ENCODE results near the gene TFDP1.

Gene TFDP1

DNA sequence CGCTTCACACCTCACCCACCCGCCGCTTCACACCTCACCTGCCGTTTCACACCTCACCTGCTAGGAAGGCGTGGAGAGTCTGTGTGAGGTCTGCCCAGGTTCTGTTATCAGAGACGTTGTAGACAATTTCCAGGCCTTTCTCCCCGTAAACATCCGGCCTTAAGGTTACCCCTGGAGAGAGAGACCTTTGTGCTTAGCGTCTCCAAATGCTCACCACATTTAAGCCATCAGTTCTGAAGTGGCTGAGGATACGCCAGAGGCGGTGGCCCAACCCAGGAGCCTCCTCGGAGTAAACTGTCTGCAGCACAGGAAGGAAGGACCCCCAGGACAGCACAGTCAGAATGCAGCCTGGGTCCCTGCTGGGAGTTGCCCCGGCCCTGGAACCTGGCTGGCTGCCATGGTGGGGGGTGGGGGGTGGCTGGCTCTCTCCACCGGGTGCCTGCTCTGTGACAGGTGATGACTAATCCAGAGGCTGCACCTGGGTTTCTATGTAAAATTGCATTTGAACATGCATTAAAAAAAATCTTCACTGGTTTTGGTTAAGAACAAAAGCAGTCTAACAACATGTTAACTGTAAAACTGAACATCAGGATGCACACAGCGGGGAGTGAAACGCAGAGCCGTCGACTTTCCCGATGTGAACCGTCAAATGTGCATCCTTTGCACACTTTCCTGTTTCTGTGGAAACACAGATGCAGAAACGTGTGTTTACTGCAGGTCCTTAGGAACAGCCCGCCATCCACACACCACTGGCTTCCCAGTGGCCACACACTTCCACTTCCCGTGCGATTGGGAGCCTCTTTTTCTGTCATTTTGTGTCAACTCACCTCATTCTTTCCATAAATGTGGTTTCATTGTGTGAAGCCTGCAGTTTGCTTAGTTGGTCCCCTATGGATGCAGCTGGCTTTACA is 69.0 kb downstream of the TFDP1 start:
- Mint-ChIP-seq H3K36me3 (ENCODE audit: low read depth) (peaks cover 6% of the 10 kb centered on the region), H3K27ac (peak overlapping the region in 1 of 3 experiments; percentile 71), H3K4me3 (no peak overlapping the region), H3K4me1 (peaks cover 11% of the 10 kb centered on the region), H3K9me3 (no peaks in the 10 kb centered on the region), H3K27me3 (ENCODE audit: low read depth) (no peaks in the 10 kb centered on the region)
- TF ChIP-seq CTCF (IDR thresholded peaks at IDR 0.05; ENCODE audit: unreplicated experiment in 3 of 3) = no peak

DNA sequence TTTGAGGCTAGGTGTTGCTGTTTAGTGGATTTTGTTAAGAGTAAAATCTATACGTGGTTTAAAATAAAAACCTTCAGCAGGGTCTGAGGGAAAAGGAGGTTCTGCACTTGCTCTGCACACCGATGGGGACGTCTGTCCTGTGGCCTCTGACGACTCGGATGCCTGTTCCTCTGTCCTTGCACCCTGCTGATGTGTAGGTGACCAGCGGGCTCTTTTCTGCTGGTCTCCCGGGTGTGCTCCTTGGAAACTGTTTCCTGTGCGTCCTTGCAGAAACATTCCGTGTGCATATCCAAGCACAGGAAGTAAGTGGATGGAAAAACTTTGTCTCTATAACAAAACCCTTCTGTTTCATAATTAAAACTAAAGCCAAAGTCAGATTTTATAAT is 69.6 kb downstream of the TFDP1 start:
- no peak overlapping the region for H3K4me3 Mint-ChIP-seq
- H3K36me3 Mint-ChIP-seq (ENCODE audit: low read depth) = peaks cover 5% of the 10 kb centered on the region
- no peaks in the 10 kb centered on the region for H3K27me3 Mint-ChIP-seq (ENCODE audit: low read depth)
- TF ChIP-seq CTCF (IDR thresholded peaks at IDR 0.05; ENCODE audit: unreplicated experiment in 3 of 3) = no peak
- H3K9me3 Mint-ChIP-seq = no peaks in the 10 kb centered on the region
- H3K4me1 Mint-ChIP-seq = peaks cover 11% of the 10 kb centered on the region
- peak overlapping the region in 1 of 3 experiments; percentile 71 for H3K27ac Mint-ChIP-seq

- no peak overlapping the region for H3K4me3 Mint-ChIP-seq
- TF ChIP-seq CTCF (IDR thresholded peaks at IDR 0.05; ENCODE audit: unreplicated experiment in 3 of 3) = no peak
- H3K27me3 Mint-ChIP-seq (ENCODE audit: low read depth) = no peaks in the 10 kb centered on the region
- peak overlapping the region in 1 of 3 experiments; percentile 78 for H3K27ac Mint-ChIP-seq
- peaks cover 11% of the 10 kb centered on the region for H3K4me1 Mint-ChIP-seq
- no peaks in the 10 kb centered on the region for H3K36me3 Mint-ChIP-seq (ENCODE audit: low read depth)
- H3K9me3 Mint-ChIP-seq = no peaks in the 10 kb centered on the region
Observed at GRCh38 chr13:113654591-113655345, 70.2 kb downstream of the TFDP1 start.

DNA sequence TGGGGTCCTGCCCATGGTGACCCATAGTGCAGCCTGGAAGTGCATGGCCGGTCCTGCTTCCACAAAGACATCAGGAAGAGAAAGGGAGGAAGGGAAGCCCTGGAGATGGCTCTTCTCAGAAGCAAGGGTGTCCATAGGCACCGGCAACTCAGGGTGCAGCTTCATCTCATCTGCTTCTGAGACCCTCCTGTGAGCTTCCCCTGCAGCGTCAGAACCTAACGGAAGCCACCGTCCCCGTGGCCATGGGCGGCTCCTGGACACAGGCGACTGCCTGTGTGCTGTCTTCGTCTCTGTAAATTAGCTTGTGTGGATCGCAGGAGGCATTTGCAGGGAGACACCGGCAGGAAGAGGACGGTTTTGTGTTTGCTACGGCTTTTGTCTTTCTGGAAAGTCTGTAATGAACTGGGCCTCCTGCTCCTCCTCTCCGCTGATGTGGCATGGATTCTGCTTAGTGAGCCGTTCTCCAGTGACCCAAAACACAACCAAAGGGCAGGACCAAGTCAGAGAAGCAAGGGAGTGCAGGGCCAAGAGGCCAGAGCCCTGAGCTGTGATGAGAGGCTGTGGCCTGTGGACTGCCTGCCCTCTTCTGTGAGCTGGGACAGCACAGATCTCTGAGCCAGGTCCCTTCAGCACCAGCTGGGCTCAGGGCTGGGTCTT is 70.9 kb downstream of the TFDP1 start:
- Mint-ChIP-seq H3K27ac (peak overlapping the region in 1 of 3 experiments; percentile 78), H3K4me1 (peaks cover 11% of the 10 kb centered on the region), H3K36me3 (ENCODE audit: low read depth) (no peaks in the 10 kb centered on the region), H3K27me3 (ENCODE audit: low read depth) (no peaks in the 10 kb centered on the region), H3K9me3 (no peaks in the 10 kb centered on the region), H3K4me3 (no peak overlapping the region)
- TF ChIP-seq CTCF (IDR thresholded peaks at IDR 0.05; ENCODE audit: unreplicated experiment in 3 of 3) = no peak

DNA sequence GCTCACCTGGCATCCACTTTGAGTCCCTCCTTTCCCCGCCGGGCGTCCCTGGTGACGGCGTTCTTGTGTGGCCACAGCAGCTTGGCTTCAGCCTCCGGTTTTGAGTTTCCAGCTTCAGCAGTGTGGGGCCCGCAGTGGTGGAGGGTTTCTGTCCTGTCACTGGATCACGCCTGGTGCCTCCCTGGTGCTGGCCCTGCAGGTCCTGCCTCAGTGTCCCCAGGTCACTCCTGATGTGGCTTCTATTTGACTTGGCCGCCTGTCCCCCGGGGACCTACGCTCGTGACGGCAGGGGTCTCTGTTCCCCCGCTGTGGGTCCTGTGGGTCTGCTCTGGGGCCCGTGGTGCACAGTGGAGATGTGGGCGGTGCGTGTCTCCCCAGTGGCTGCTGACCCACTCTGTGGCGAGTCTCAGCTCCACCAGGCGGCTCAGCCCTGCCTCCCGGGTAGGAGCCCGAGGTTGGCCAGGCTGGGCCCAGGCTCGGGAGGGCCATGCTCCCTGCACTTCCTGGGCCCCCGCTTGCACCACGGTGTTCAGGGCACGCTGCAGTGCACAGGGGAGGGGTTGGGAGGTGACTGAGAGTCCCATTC is 71.5 kb downstream of the TFDP1 start:
- Mint-ChIP-seq H3K36me3 (ENCODE audit: low read depth) (no peaks in the 10 kb centered on the region), H3K27me3 (ENCODE audit: low read depth) (no peaks in the 10 kb centered on the region), H3K4me3 (no peak overlapping the region), H3K4me1 (peaks cover 11% of the 10 kb centered on the region), H3K27ac (peak overlapping the region in 1 of 3 experiments; percentile 78), H3K9me3 (peaks cover 5% of the 10 kb centered on the region)
- TF ChIP-seq CTCF (IDR thresholded peaks at IDR 0.05; ENCODE audit: unreplicated experiment in 3 of 3) = no peak

Measured in nephron (organoid).